Renal cortex interstitium (tissue), 11 donors: ENCODE results near the gene MYRIP. TPM values are rescaled to one million over a fixed set of nuclear protein-coding genes. Genes with fewer than 3 reads are reported as not detected.
"Not testable (repeated sequence)": the region's sequence is repeated elsewhere in the genome, so short reads cannot be mapped to it uniquely, and the experiment has no call there.

Source experiments
- DNase-seq, 11 donors: peaks; one replicate each; pipeline ENCODE4 v3.0.0-alpha.2; 2013; ENCODE audit warnings: low read depth in 9 of 11, low spot score in 4 of 11; ENCODE audit errors: extremely low read depth in 1 of 11
- polyA plus RNA-seq, 3 donors: library from polyadenylated mRNA; unstranded; fragments of 120-200 nt; gene quantifications; one replicate each; pipeline ENCODE4 v1.2.1, GENCODE V29; 2013; ENCODE audit not compliant: insufficient read length in 3 of 3

MYRIP gene
- polyA plus RNA-seq, 3 donors, result 1.9 to 2.3 (median 2.0) TPM

GRCh38 chr3:40055361-40055760 is 246.0 kb downstream of the MYRIP start:
- DNase-seq, result no peak

DNA sequence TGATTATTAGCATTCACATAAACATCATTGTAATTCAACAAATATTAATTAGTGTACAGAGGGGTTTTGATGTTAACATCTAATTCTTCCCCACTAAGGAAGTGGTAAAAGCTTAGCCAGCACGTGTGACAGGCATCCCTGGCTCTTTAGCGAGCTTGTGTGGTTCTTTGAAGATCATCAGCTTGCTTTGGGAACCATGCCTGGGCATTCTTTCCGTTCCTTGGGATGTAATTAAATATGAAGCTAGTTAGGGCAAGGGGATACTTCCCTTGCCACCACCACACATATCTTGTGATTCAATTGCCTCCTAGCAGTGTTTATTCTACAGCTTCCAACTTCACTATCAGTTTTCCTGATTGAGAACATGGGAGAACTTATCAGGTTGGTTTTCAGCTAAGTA is 246.5 kb downstream of the MYRIP start:
- no peak for DNase-seq

- no peak for DNase-seq
These were observed 247.7 kb downstream of the MYRIP start for GRCh38 chr3:40057077-40057476.

DNA sequence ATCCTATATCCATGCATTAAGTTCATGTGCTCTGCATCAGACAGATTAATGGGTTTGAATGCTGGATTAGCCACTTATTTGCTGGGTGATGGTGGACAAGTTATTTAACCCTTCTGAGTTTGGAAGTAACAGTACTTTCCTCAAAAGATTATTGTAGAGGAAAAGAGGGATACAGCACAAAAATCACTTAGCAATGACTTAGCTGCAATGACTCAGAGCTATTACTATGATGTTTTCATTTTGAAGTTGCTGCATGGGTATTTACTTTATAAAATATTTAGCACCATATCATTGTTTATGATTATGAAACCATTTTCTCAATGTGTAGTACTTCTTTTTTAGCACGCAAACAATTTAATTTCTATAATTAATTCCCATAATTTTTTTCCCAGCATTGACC is 248.4 kb downstream of the MYRIP start:
- no peak for DNase-seq

GRCh38 chr3:40068636-40069035 is 259.2 kb downstream of the MYRIP start:
- no peak for DNase-seq

- DNase-seq, result no peak
These were observed 261.4 kb downstream of the MYRIP start for GRCh38 chr3:40070816-40071215.

- DNase-seq, result no peak
These were observed 262.4 kb downstream of the MYRIP start for GRCh38 chr3:40071683-40072238.

DNA sequence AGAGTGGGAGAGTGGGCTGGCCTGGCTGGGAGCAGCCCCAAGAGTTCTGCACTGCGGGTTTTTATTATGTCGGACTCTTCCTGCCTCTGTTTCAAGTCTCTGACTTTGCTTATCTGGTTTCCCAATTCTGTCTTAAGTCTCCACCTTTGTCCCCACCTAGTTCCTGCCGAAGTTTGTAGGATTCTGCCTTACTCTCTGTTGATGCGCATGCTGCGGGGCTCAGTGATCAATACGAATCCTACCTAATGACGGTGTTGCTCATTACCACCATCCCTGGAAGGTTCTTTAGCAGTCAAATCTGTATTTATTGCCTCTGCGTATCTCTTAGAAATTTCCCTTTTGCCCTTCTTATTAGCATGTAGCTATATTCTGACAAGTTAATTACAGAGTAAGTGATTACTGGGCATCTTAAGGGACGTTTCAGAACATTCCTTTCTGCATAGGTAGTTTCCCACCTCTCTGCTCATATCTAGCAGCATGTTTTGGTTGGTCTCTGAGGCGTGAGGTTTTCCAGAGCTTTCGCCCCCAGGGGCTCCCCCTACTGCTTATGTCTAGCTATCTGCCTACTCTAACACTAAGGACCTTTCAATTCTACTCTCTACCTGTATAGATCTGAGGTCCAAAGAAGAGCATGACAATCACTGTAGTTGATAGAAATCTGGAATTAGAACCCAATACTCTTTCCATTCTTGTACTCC is 264.1 kb downstream of the MYRIP start:
- DNase-seq, result peak in 4 of 11 donors; percentile 3 to 8 (median 5)

GRCh38 chr3:40077139-40077538 is 267.7 kb downstream of the MYRIP start:
- DNase-seq, result not testable (repeated sequence)

DNA sequence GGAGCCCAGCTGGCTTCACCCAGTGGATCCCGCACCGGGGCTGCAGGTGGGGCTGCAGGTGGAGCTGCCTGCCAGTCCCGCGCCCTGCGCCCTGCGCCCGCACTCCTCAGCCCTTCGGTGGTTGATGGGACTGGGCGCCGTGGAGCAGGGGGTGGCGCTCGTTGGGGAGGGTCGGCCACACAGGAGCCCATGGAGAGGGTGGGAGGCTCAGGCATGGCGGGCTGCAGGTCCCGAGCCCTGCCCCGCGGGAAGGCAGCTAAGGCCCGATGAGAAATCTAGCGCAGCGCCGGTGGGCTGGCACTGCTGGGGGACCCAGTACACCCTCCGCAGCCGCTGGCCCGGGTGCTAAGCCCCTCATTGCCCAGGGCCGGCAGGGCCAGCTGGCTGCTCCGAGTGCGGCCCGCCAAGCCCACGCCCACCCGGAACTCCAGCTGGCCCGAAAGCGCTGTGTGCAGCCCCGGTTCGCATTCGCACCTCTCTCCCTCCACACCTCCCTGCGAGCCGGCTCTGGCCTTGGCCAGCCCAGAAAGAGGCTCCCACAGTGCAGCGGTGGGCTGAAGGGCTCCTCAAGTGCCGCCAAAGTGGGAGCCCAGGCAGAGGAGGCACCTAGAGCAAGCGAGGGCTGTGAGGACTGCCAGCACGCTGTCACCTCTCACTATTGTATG is 268.6 kb downstream of the MYRIP start:
- not testable (repeated sequence) for DNase-seq

- DNase-seq, result no peak
These were observed 269.2 kb downstream of the MYRIP start for GRCh38 chr3:40078590-40078989.

GRCh38 chr3:40079203-40079846 is 269.9 kb downstream of the MYRIP start:
- DNase-seq, result no peak

GRCh38 chr3:40079847-40080240 is 270.4 kb downstream of the MYRIP start:
- no peak for DNase-seq

DNA sequence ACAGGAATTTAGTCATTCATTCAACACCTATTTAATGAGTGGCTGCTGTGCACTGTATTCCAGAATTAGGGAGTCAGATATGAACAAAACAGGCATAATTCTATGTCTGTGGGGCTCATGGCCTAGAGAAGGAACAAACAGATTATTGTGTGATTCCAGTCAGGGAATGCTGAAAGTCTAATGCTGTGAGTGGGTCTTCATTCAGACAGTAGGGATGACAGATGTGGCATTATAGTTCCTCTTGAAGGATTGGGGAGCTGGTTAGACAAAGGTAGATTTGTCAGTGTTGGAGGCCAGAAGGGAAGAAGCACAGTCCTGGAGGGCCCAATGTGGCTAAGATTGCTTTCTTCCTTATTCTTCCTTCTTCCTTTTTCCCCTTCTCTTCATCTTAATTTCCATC is 273.7 kb downstream of the MYRIP start:
- DNase-seq, result no peak

- not testable (repeated sequence) for DNase-seq
These were observed 275.0 kb downstream of the MYRIP start for GRCh38 chr3:40084424-40084823.

GRCh38 chr3:40086890-40087883 is 277.8 kb downstream of the MYRIP start:
- no peak for DNase-seq

GRCh38 chr3:40088527-40089170 is 279.2 kb downstream of the MYRIP start:
- DNase-seq, result no peak

DNA sequence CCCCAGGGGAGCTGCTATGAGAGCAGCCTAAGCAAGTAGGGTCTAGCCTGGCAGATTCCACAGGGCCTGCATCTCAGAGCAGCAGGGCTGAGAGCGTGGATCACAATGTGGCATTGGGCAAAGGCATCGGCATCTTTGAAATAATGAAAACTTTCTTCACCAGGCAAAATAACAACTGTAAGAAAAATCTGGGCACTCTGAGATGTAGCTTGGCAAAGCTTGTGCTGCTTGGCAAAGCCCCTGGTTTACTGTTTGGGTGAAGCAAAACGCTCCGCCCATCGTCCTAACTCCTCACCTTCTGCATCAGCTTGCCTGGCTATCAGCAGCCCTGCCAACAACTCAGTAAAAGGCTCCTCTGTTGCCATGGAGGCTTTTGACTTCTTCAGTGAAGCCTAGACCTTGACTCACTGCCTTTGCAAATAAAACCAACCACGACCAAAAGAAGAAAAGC is 287.3 kb downstream of the MYRIP start:
- no peak for DNase-seq
